GM19025 (cell line): ENCODE measurements around the gene PAM16.
"Not testable (repeated sequence)": the region's sequence is repeated elsewhere in the genome, so short reads cannot be mapped to it uniquely, and the experiment has no call there.

Source experiments
- ATAC-seq: cut with Tn5 transposase; IDR thresholded peaks from one replicate; pipeline ENCODE4 v1.9.1; 2021; ENCODE audit warnings: mild to moderate bottlenecking, low read depth, moderate library complexity; ENCODE audit not compliant: unreplicated experiment

PAM16 gene

GRCh38 chr16:4354512-4355409, 3.6 kb upstream of the PAM16 start:
- ATAC-seq = no peak

- ATAC-seq = no peak
These were observed 2.6 kb upstream of the PAM16 start for GRCh38 chr16:4353675-4354074.

DNA sequence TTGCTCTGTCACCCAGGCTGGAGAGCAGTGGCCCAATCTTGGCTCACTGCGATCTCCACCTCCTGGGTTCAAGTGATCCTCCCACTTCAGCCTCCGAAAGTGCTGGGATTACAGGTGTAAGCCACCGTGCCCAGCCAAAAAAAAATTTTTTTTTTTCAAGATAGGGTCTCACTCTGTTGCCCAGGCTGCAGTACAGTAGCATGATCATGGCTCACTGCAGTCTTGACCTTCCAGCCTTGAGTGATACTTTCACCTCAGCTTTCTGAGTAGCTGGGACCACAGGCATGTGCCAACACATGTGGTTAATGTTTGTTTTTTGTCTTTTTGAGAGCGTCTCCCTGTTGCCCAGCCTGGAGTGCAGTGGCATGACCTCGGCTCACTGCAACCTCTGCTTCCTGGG, 1.7 kb upstream of the PAM16 start:
- ATAC-seq = no peak

- no peak for ATAC-seq
These were observed 759 bp upstream of the PAM16 start for GRCh38 chr16:4351880-4352279.

DNA sequence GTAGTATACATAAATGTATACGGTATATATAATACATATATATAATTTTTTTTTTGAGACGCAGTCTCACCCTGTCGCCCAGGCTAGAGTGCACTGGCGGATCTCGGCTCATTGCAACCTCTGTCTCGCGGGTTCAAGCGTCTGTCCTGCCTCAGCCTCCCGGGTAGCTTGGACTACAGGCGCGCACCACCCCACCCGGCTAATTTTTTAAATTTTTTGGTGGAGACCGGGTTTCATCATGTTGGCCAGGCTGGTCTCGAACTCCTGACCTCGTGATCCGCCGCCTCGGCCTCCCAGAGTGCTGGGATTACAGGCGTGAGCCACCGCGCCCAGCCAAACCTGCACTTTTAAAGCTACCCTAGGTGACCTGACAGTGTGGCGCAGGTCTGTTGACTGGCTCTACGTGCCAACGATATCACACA, 745 bp downstream of the PAM16 start:
- ATAC-seq = no peak

DNA sequence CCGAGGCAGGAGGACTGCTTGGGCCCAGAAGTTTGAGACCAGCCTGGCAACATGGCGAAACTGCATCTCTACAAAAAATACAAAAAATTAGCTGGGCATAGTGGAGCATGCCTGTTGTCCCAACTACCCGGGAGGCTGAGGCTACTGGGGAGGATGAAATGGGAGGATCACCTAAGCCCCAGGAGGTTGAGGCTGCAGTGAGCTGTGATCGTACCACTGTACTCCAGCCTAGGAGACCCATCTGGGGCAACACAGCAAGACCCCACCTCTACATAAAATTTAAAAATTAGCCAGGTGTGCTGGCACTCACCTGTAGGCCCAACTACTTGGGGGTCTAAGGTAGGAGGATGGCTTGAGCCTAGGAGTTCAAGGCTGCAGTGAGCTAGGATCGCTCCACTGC, 1.8 kb downstream of the PAM16 start:
- ATAC-seq = no peak

- no peak for ATAC-seq
These were observed 3.2 kb downstream of the PAM16 start for GRCh38 chr16:4347765-4348509.

GRCh38 chr16:4347010-4347409, 4.1 kb downstream of the PAM16 start:
- no peak for ATAC-seq

GRCh38 chr16:4345836-4346781, 5.0 kb downstream of the PAM16 start:
- no peak for ATAC-seq

DNA sequence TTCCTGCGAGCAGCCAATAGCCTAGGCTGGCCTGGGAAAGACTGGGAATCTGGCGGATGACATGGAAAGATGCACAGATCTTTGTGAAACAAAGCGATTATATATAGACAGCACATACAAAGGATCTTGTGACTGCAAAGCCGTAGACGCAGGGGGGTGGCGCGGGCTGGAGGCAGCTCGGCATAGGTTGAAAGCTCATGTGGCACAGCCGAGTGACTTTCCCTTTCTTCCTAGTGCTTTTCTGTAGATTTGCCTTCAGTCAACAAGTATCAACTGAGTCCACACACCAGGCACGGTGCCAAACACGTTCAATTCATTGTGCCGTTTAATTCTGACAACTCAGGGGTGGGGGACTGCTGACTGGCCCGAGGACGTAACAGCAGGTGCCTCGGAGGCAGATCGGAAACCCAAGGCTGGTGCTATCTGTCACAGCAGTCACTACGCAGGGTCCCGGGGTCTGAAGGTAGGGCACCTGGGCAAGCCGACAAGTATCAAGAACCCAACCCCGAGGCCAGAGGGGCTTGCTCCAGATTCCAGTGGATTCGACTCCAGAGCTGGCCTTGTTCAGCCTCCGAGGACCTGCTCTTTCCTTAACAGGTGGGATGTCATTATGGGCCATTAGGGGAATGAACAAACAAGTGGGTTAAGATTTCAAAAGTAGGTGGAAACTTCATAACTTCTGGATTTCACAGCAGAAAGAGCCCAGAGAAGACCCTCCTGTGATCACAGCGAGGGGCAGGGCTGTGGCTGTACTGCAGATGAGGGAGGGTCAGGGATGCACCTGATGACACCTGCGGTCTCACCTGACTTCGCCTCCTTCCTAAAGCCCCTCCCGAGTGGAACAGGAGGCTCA, 5.9 kb downstream of the PAM16 start:
- no peak for ATAC-seq

DNA sequence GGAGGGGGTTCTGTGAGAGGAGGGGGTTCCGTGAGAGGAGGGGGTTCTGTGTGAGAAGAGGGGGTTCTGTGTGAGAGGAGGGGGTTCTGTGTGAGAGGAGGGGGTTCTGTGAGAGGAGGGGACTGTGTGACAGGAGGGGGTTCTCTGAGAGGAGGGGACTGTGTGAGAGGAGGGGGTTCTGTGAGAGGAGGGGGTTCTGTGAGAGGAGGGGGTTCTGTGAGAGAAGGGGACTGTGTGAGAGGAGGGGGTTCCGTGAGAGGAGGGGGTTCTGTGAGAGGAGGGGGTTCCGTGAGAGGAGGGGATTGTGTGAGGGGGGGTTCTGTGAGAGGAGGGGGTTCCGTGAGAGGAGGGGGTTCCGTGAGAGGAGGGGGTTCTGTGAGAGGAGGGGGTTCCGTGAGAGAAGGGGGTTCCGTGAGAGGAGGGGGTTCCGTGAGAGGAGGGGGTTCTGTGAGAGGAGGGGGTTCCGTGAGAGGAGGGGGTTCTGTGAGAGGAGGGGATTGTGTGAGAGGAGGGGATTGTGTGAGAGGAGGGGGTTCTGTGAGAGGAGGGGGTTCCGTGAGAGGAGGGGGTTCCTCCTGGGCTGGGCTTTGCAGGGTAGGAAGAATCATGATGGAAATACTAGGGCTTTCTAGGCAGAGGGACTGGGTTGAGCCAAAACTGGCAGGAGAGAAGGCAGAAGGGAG, 6.7 kb downstream of the PAM16 start:
- not testable (repeated sequence) for ATAC-seq

- ATAC-seq = no peak
These were observed 8.0 kb downstream of the PAM16 start for GRCh38 chr16:4342866-4343744.

DNA sequence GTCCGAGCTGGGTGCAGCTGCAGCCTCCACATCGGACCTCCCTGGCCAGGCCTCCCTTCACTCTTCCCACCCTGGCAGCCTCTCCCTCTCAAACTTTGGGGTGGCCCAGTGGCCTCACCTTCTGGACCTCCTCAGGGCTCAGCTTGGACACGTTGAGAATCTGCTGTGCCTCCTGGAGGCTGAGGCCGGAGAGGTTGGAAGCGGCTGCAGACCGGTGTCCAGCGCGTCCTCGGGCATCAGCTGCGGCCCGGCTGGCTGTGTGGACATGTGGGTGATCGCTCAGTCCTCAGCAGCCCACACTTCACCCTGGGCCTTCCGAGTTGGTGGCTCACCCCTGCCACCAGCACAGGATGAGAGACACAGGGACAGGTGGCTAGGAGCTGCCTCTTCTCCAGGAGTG, 9.9 kb downstream of the PAM16 start:
- ATAC-seq = no peak

DNA sequence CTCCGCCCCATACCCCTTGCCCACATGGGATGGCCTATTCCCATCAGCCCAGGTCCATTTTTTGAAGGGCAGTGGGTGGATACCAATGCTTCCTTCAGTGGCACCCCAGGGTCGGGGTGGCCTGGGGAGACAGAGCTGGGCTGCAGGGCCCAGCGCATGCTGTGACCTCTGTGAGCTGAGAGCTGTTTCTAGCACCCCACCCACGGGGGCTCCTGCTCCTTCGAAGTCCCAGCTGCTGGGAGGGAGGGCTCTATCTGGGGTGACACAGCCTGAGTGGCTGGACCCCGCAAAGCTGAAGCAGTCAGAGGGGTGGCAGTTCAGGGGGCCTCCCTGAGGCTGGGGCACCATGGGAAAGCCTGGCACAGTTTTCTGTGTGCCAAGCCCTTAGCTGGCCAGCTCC, 10.7 kb downstream of the PAM16 start:
- no peak for ATAC-seq

- ATAC-seq = no peak
These were observed 11.2 kb downstream of the PAM16 start for GRCh38 chr16:4339909-4340308.

DNA sequence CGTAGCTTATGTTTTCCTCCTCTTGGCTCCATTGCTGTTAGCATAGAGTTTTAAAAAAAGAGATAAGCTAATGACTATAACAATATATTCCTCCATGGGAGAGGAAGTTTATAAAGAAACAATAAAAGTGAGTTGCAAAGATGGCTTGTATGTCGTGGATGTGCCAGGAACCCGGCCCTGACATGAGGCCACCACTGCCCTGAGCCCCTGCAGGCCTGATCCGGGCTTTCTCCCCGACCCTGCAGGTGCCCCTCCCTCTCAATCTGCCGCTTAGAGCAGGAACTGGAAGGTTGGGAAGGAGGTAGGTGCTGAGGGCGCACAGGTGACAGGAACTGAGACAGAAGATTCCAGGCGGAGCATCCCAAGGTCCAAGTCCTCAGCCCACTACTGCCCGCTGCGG, 11.7 kb downstream of the PAM16 start:
- no peak for ATAC-seq

DNA sequence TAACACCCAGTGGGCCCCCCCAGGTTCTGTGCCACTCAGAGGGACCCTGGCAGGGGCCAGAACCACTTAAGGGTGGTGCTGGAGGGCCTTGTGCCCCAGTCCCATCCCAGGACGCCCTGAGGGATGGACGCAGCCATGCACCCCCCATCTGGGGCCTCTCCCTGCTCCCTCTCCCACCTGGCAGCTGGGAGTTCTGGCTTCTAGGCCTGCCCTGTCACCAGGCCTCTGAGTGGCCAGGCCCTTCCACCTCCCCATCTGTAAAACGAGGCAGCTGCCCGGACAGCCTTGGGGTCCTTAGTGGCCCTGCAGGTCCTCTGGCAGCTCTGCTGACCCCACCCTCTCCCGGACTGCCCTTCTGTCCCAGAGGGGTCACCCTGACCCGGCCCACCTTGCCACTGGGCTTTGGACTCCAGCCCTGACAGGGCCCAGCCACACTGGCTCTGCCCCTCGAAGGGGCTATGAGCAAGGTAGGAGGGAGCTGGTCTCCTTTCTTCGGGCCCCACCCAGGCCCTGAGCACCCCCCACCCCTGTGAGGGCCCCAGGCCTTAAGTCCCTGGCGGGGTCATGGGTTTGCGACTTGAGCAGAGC, 12.3 kb downstream of the PAM16 start:
- no peak for ATAC-seq

- no peak for ATAC-seq
These were observed 13.0 kb downstream of the PAM16 start for GRCh38 chr16:4338125-4338582.
